ENCODE data around the gene CFI.

GRCh38 chr4:109699553-109700225 lies 102.1 kb downstream of the CFI start:
- TF ChIP-seq EZH2phosphoT487 (IDR thresholded peaks at IDR 0.05; ENCODE audit: low read depth, severe bottlenecking, unreplicated experiment) (no peak), CTCF (IDR thresholded peaks at IDR 0.05; ENCODE audit: poor library complexity) (no peak)

Measured in hepatocyte (in vitro differentiated cells).